GM23338 (cell line): ENCODE measurements around the gene MYO1E. TPM values are rescaled to one million over a fixed set of nuclear protein-coding genes. Genes with fewer than 3 reads are reported as not detected.

Source experiments
- ATAC-seq: fragments of 200-7000 bp; cut with Tn5 transposase; 3 replicates; pipeline ENCODE4 v1.9.1; 2020
- DNase-seq: peaks from one replicate; pipeline ENCODE4 v3.0.0-alpha.2; 2015; ENCODE audit warnings: low spot score
- H2AFZ ChIP-seq: fragments of 200-600 bp; sonication (generic); 2 replicates; pipeline ENCODE4 v1.8.0; 2016; ENCODE audit warnings: antibody characterized with exemption, mild to moderate bottlenecking, moderate library complexity
- H3F3A ChIP-seq: fragments of 200-600 bp; sonication (generic); replicated peaks from 2 replicates; pipeline ENCODE4 v1.8.0; 2017; ENCODE audit warnings: antibody characterized with exemption, mixed run types, low read depth
- H3K27ac ChIP-seq: fragments of 200-600 bp; sonication (generic); 2 replicates; pipeline ENCODE4 v1.6.1; 2016; ENCODE audit warnings: low read depth
- H3K27me3 ChIP-seq: fragments of 200-600 bp; sonication (generic); 2 replicates; pipeline ENCODE4 v1.8.0; 2016; ENCODE audit warnings: mild to moderate bottlenecking, mixed run types, moderate library complexity; ENCODE audit not compliant: insufficient read depth
- H3K36me3 ChIP-seq: fragments of 200-600 bp; sonication (generic); 2 replicates; pipeline ENCODE4 v1.8.0; 2016; ENCODE audit warnings: mild to moderate bottlenecking; ENCODE audit not compliant: insufficient read depth
- H3K4me1 ChIP-seq: fragments of 200-600 bp; sonication (generic); 2 replicates; pipeline ENCODE4 v1.8.0; 2016; ENCODE audit warnings: mild to moderate bottlenecking, moderate library complexity; ENCODE audit not compliant: insufficient read depth
- H3K4me2 ChIP-seq: fragments of 200-600 bp; sonication (generic); 2 replicates; pipeline ENCODE4 v1.7.1; 2017; ENCODE audit warnings: mixed run types
- H3K4me3 ChIP-seq: fragments of 200-600 bp; sonication (generic); 2 replicates; pipeline ENCODE4 v1.6.1; 2016; ENCODE audit warnings: mixed run types
- H3K79me2 ChIP-seq: fragments of 200-600 bp; sonication (generic); replicated peaks from 2 replicates; pipeline ENCODE4 v1.8.0; 2017; ENCODE audit warnings: mild to moderate bottlenecking; ENCODE audit not compliant: insufficient read depth
- H3K9me2 ChIP-seq: fragments of 200-600 bp; sonication (generic); 2 replicates; pipeline ENCODE4 v1.8.0; 2017; ENCODE audit not compliant: insufficient read depth
- H4K20me1 ChIP-seq: fragments of 200-600 bp; sonication (generic); replicated peaks from 2 replicates; pipeline ENCODE4 v1.8.0; 2017; ENCODE audit warnings: mild to moderate bottlenecking; ENCODE audit not compliant: insufficient read depth
- H3K27ac Mint-ChIP-seq: 2 replicates; pipeline ENCODE4 v1.8.0; 2020; ENCODE audit warnings: inconsistent platforms, mild to moderate bottlenecking, moderate library complexity, mixed read lengths
- H3K27me3 Mint-ChIP-seq: 3 replicates; pipeline ENCODE4 v1.8.0; 2022; ENCODE audit warnings: low read depth, mild to moderate bottlenecking, moderate library complexity, mixed read lengths, inconsistent platforms; ENCODE audit not compliant: insufficient read depth, poor library complexity
- H3K36me3 Mint-ChIP-seq: 3 replicates; pipeline ENCODE4 v1.8.0; 2021; ENCODE audit warnings: low read depth, mild to moderate bottlenecking, inconsistent platforms, moderate library complexity, mixed read lengths
- H3K4me1 Mint-ChIP-seq: 3 replicates; pipeline ENCODE4 v1.8.0; 2020; ENCODE audit warnings: mild to moderate bottlenecking, inconsistent platforms, mixed read lengths
- H3K4me3 Mint-ChIP-seq: 3 replicates; pipeline ENCODE4 v1.8.0; 2021; ENCODE audit warnings: moderate library complexity, mild to moderate bottlenecking, inconsistent platforms, mixed read lengths
- H3K9me3 Mint-ChIP-seq: 3 replicates; pipeline ENCODE4 v1.8.0; 2020; ENCODE audit warnings: moderate library complexity, mild to moderate bottlenecking, inconsistent platforms, mixed read lengths
- CREB1 ChIP-seq: fragments of 250-450 bp; sonication (Bioruptor Pico); IDR thresholded peaks from 2 replicates; pipeline ENCODE4 v1.5.0; 2020; ENCODE audit warnings: low read depth, mild to moderate bottlenecking, moderate library complexity
- CTCF ChIP-seq, 2 experiments: fragments of 200-600 bp in 1 of 2; sonication (generic) in 1 of 2; conservative IDR thresholded peaks; 2 replicates each; pipeline versions ENCODE4 v1.5.1 to v1.6.1; 2016 to 2017; ENCODE audit warnings: antibody characterized with exemption in 2 of 2, low read depth in 2 of 2, mild to moderate bottlenecking in 2 of 2, moderate library complexity in 1 of 2
- EZH2phosphoT487 ChIP-seq: fragments of 200-600 bp; sonication (generic); IDR thresholded peaks from one replicate; pipeline ENCODE4 v1.8.1; 2018; ENCODE audit warnings: antibody characterized with exemption; ENCODE audit not compliant: unreplicated experiment
- JUNB ChIP-seq: IDR thresholded peaks from one replicate; pipeline ENCODE4 v1.6.1; 2016; ENCODE audit warnings: antibody characterized with exemption; ENCODE audit not compliant: unreplicated experiment
- NANOG ChIP-seq: IDR thresholded peaks from 2 replicates; pipeline ENCODE4 v1.6.1; 2016; ENCODE audit warnings: antibody characterized with exemption, borderline replicate concordance
- POLR2AphosphoS5 ChIP-seq: IDR thresholded peaks from 2 replicates; pipeline ENCODE4 v1.6.1; 2016; ENCODE audit warnings: antibody characterized with exemption, low read depth
- REST ChIP-seq: IDR thresholded peaks from one replicate; pipeline ENCODE4 v1.6.1; 2018; ENCODE audit warnings: antibody characterized with exemption; ENCODE audit not compliant: unreplicated experiment
- ZNF114 ChIP-seq: fragments of 250-450 bp; sonication (Bioruptor Pico); IDR thresholded peaks from 2 replicates; pipeline ENCODE4 v1.5.0; 2020; ENCODE audit warnings: mild to moderate bottlenecking, moderate library complexity
- ZNF331 ChIP-seq: fragments of 250-450 bp; sonication (Bioruptor Pico); IDR thresholded peaks from 2 replicates; pipeline ENCODE4 v1.5.0; 2020; ENCODE audit warnings: low read depth, mild to moderate bottlenecking, moderate library complexity
- polyA plus RNA-seq: library from polyadenylated mRNA; unstranded; fragments of >200 nt; fragmentation: Nextera tagmentation; extraction: Ambion mirVana; gene quantifications from 2 replicates; pipeline ENCODE4 v1.2.1, GENCODE V29; 2016
- total RNA-seq: library from RNA; depleted of rRNA; stranded (reverse); fragments of >200 nt; shearing (Covaris generic); gene quantifications from 2 replicates; pipeline ENCODE4 v1.2.3, GENCODE V29; 2014

MYO1E gene
- total and polyA plus RNA-seq, 2 experiments from 2014 or later, result 68.3 to 131 TPM

- H2AFZ ChIP-seq, result no peak overlapping the region
- DNase-seq (no peak), ATAC-seq (no peak)
- Mint-ChIP-seq H3K4me3 (no peak overlapping the region), H3K4me1 (peaks cover 11% of the 10 kb centered on the region; the same call in 2 of the 3 replicates), H3K27me3 (peaks cover 4% of the 10 kb centered on the region), H3K27ac (no peak overlapping the region), H3K9me3 (no peaks in the 10 kb centered on the region; the same call in 2 of the 3 replicates), H3K36me3 (no peaks in the 10 kb centered on the region)
- H3K27me3 ChIP-seq, result no peaks in the 10 kb centered on the region
- no peak overlapping the region for H3K4me3 ChIP-seq
- peaks cover 13% of the 10 kb centered on the region for H3K4me1 ChIP-seq
- peaks cover 99% of the 10 kb centered on the region for H3K79me2 ChIP-seq
- H3K27ac ChIP-seq, result no peak overlapping the region
- H3K9me2 ChIP-seq, result no peaks in the 10 kb centered on the region
- H3K4me2 ChIP-seq, result no peak overlapping the region
- no peaks in the 10 kb centered on the region for H3K36me3 ChIP-seq
- H4K20me1 ChIP-seq, result peaks cover 18% of the 10 kb centered on the region; the same call in 1 of the 2 replicates
- TF ChIP-seq CREB1 (CRISPR knock-in tag), result no peak
- TF ChIP-seq ZNF114 (CRISPR knock-in tag), result no peak
- no peak for TF ChIP-seq JUNB
- TF ChIP-seq EZH2phosphoT487, result no peak
- no peak for TF ChIP-seq REST
- TF ChIP-seq ZNF331 (CRISPR knock-in tag), result no peak
- TF ChIP-seq POLR2AphosphoS5, result no peak
- TF ChIP-seq CTCF (conservative IDR thresholded peaks at IDR 0.05; ENCODE audit: low read depth in 2 of 2), result no peak
- no peaks in the 10 kb centered on the region for H3F3A ChIP-seq
These were observed 8.4 kb downstream of the MYO1E start for GRCh38 chr15:59364248-59364647.

GRCh38 chr15:59362331-59362730, 10.3 kb downstream of the MYO1E start:
- H3K27ac ChIP-seq, result no peak overlapping the region
- peaks cover 9% of the 10 kb centered on the region; the same call in 2 of the 3 replicates for H3K4me1 Mint-ChIP-seq
- H3K9me3 Mint-ChIP-seq, result no peaks in the 10 kb centered on the region; the same call in 2 of the 3 replicates
- H3K4me3 Mint-ChIP-seq, result no peak overlapping the region
- H3K36me3 ChIP-seq, result no peaks in the 10 kb centered on the region
- H3K27ac Mint-ChIP-seq, result no peak overlapping the region
- H2AFZ ChIP-seq, result no peak overlapping the region
- TF ChIP-seq ZNF114 (CRISPR knock-in tag) (no peak), EZH2phosphoT487 (no peak), NANOG (no peak), ZNF331 (CRISPR knock-in tag) (no peak), CREB1 (CRISPR knock-in tag) (no peak), JUNB (no peak), REST (no peak)
- no peaks in the 10 kb centered on the region for H3K27me3 ChIP-seq
- H4K20me1 ChIP-seq, result 0 out of 2 replicates have a peak, but pooled peaks cover 5% of the 10 kb centered on the region
- no peaks in the 10 kb centered on the region for H3K9me2 ChIP-seq
- DNase-seq (no peak), ATAC-seq (no peak)
- no peak overlapping the region for H3K4me3 ChIP-seq
- H3K4me2 ChIP-seq, result no peak overlapping the region
- no peaks in the 10 kb centered on the region for H3F3A ChIP-seq
- H3K27me3 Mint-ChIP-seq, result peaks cover 4% of the 10 kb centered on the region
- H3K4me1 ChIP-seq, result peaks cover 10% of the 10 kb centered on the region
- peaks cover 6% of the 10 kb centered on the region; the same call in 2 of the 3 replicates for H3K36me3 Mint-ChIP-seq
- H3K79me2 ChIP-seq, result peaks cover 96% of the 10 kb centered on the region
